NCI-H524 treated with DMSO at 0.1 percent for 48 hours (cell line): ENCODE data around the gene SLC9A5.

Source experiments
- DNase-seq: peaks from one replicate; lab custom pipeline; 2025; lab: John Stamatoyannopoulos, UW

SLC9A5 gene

GRCh38 chr16:67317853-67318252, 69.1 kb downstream of the SLC9A5 start:
- no peak for DNase-seq
